T-helper 9 cell (primary cell): Measurements from ENCODE around the gene ITGAX.

ENCODE experiments used
- DNase-seq: peaks from one replicate; pipeline ENCODE4 v3.0.0-alpha.2; 2020

Gene ITGAX

DNA sequence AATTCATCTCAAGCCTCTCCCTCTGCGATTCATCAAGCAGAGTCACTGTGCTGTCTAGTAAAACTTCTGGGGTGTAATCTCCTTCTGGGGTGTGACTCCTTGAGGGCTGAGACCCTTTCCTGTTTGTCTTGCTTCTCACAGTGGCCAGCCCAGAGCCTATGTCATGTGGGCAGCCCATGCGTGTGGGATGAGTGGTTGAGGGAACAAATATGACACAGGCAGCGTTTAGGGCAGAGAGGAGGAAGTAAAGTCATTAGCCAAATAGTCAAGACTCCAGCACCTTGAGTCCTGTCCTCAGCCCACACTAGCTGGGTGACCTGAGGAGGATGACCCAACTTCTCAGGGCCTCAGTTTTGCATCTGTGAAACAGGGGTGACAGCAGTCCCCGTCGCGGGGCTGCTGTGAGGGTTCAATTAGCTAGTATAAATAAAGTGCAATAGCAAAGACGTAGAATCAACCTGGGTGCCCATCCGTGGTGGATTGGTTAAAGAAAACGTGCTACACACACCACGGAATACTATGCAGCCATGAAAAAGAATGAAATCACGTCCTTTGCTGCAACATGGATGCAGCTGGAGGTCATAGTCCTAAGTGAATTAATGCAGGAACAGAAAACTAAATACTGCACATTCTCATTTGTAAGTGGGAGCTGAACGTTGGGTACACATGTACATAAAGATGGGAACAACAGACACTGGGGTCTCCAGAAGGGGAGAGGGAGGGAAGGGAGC is 4.5 kb upstream of the ITGAX start:
- no peak for DNase-seq

DNA sequence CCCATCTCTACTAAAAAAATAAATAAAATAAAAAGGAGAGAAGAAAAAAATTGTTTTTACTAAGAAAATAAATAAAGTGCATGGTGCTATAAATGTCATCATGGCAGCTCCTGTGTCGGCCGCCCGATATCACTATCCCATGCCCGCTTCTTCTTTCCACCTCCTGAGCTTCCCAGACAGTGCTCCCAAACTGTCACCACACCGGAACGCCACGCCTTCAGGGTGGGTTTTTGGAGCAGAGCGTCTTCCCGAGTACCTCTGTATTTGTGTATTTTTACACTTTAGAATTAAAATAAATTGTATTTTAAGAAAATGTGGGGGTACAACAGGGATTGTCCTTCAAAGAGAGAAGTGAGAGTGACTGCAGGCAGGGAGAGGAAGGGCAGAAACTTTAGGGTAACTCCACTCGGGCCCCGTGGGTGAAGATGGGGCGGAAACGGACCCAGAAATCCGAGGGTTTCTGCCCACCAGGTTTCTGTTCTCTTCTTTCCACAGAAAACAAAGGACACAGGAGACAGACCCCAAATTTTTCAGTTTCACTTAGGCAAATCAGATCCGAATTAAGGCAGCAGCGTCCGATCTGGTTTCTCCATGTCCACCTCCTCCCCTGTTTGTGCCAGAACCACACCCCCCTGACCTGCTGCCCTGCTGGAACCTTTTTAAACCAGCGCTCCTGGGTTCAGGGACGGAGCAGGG is 3.6 kb upstream of the ITGAX start:
- DNase-seq: no peak

DNA sequence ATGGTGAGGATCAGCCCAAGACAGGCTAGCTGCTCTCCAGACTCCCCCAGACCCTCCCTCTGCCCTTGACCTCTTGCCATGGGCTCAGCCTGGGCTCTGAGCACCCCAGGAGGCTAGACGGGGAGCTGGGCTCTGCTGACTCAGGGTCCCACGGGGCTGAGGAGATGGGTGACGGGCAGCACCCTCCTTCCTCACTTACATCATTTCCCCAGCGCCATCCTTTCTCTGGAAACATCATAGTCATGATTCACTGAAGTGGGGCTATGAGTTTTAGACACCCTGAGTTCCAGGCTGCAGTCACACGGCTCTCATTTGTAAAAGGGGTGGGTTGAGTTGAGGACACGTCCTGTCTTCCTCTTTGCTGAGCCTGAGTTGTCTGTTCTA is 3.0 kb upstream of the ITGAX start:
- no peak for DNase-seq

GRCh38 chr16:31352376-31353115 is 2.4 kb upstream of the ITGAX start:
- DNase-seq: no peak

GRCh38 chr16:31355431-31356100 is 590 bp downstream of the ITGAX start:
- DNase-seq: no peak

DNA sequence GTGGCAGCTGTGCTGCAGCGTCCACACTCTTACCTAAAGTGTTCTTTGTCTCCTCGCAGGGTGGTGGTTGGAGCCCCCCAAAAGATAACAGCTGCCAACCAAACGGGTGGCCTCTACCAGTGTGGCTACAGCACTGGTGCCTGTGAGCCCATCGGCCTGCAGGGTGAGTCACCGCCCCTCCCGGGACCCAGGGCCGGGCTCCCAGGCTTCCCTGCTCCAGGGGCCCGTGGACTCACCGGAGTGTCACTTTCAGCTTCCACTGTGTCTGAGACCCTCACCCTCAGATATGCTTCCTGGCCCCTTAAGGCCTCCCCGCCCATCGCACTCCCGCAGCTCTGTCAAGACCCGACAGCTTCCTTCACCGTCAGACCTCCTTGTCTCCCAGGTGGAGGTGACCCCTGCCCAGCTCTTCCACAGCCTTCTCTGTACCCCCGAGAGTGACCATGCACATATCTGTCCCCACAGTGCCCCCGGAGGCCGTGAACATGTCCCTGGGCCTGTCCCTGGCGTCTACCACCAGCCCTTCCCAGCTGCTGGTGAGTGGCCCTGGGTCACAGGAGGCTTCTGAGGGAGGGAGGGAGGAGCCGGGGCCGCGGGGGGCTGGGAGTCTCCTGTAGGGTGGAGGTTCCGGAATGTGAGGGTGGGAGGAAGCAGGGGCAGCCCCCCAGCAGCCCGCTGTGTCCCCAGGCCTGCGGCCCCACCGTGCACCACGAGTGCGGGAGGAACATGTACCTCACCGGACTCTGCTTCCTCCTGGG is 1.8 kb downstream of the ITGAX start:
- no peak for DNase-seq

- DNase-seq: no peak
These were observed 2.5 kb downstream of the ITGAX start for GRCh38 chr16:31357324-31358109.

- no peak for DNase-seq
These were observed 5.3 kb downstream of the ITGAX start for GRCh38 chr16:31360251-31360650.

DNA sequence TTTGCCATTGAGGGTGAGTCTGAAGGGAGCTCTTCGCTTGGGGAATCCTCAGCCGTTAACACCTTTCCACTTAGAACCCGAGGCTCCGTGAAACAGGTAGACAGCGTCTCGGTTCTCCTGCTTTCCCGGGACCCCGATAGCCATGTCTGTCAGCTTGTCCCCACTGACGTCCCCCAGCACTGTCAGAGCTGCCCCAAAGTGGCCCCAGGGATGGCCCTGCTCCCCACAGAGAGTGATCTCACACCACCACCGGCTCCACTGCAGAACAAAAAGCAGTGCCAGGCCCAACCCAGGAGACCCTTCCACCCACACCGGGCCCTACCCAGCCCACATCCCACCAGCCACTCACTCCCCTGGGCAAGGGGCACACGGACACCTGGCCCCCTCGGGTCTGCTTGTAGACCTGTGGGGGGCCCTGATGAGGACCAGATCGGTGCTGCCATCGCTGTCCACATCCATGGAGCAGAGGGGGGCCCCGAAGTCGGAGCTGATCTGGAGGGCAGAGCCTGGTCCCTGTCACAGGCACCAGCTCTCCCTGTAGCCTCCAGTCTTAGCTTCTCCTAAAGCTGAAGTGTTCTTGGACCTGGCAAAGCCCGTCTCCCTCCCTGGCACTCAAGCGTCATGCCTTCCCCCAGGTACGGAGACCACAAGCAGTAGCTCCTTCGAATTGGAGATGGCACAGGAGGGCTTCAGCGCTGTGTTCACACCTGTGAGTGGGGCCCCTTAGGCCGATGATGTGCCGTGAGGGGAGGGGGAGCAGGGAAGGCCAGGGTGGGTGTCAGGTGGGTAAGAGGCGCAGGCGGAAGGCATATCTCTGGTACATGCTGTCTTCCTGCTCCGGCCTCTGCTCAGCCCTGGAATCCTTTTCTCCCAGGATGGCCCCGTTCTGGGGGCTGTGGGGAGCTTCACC is 6.5 kb downstream of the ITGAX start:
- no peak for DNase-seq

DNA sequence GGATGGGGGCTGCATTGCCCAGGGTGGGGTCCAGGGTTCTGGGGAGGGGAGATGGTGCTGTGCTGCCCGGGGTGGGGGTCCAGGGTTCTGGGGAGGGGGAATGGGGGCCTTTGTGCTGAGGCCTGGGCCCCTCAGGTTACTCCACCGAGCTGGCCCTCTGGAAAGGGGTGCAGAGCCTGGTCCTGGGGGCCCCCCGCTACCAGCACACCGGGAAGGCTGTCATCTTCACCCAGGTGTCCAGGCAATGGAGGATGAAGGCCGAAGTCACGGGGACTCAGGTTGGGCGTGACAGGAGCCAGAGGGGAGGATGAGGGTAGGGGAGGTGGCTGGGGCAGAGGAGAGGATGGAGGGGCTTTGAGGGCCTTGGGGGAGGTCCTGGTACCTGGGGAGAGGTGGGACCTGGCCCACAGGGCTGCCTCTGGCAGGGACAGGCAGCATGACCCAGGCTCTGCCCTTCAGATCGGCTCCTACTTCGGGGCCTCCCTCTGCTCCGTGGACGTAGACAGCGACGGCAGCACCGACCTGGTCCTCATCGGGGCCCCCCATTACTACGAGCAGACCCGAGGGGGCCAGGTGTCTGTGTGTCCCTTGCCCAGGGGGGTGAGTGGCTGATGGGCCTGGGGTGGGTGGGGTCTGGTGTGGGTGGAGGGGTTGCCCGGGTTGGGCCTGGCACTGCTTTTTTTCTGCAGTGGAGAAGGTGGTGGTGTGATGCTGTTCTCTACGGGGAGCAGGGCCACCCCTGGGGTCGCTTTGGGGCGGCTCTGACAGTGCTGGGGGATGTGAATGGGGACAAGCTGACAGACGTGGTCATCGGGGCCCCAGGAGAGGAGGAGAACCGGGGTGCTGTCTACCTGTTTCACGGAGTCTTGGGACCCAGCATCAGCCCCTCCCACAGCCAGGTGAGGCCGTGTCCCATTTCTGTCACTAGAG is 7.8 kb downstream of the ITGAX start:
- DNase-seq: no peak

DNA sequence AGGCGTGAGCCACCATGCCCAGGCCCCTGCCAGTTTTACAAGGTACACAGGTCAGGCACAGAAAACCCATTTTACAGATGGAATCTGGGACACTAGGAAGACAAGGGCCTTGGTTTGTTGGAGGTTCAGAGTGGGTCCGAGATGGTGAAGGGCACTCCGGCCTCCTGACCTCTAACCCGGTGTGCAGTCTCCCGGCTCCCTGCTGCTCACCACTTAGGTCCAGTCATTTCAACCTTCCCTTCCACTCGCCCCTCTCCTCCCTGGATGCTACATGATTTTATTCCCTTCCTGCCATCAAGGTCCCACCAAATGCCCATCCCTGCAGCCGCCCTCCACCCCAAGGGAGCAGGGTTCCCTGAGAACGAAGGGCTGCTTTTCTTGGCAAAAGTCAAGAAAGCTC is 8.7 kb downstream of the ITGAX start:
- no peak for DNase-seq

DNA sequence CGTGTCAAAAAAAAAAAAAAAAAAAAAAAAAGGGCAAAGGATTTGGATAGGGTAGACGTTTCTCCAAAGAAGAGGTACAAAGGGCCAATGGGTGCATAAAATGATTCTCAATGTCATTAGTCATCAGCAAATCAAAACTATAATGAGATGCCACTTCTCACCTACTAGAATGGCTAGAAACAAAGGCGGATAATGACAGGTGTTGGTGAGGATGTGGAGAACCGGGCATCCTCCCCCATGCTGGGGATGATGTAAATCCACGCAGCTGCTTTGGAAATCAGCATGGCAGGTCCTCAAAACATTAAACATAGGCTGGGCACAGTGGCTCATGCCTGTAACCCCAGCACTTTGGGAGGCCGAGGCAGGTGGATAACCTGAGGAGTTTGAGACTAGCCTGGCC is 9.4 kb downstream of the ITGAX start:
- DNase-seq: no peak

GRCh38 chr16:31365131-31365865 is 10.3 kb downstream of the ITGAX start:
- no peak for DNase-seq

DNA sequence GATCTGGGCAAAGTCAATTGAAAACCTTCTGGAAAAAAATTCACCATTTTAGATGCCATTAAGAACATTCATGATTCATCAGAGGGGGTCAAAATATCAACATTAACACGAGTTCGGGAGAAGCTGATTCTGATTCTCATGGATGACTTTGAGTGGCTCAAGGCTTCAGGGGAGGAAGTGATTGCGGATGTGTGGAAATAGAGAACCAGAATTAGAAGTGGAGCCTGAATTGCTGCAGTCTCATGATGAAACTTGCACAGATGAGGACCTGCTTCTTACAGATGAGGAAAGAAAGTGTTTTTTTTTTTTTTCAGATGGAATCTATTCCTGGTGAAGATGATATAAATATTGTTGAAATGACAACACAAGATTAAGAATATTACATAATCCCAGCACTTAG is 12.9 kb downstream of the ITGAX start:
- no peak for DNase-seq

DNA sequence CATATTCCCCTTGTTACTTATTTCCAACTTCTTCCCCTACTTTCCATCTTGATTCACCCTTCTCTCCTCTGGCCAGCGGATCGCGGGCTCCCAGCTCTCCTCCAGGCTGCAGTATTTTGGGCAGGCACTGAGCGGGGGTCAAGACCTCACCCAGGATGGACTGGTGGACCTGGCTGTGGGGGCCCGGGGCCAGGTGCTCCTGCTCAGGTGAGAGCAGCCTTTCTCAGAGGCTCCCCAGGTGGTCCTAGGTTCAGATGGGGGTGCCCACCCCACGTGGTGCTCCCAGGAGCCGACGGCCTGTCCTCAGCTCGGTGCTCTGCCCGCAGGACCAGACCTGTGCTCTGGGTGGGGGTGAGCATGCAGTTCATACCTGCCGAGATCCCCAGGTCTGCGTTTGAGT is 16.0 kb downstream of the ITGAX start:
- no peak for DNase-seq

- DNase-seq: no peak
These were observed 16.9 kb downstream of the ITGAX start for GRCh38 chr16:31371619-31372484.

- no peak for DNase-seq
These were observed 18.3 kb downstream of the ITGAX start for GRCh38 chr16:31373235-31373634.

DNA sequence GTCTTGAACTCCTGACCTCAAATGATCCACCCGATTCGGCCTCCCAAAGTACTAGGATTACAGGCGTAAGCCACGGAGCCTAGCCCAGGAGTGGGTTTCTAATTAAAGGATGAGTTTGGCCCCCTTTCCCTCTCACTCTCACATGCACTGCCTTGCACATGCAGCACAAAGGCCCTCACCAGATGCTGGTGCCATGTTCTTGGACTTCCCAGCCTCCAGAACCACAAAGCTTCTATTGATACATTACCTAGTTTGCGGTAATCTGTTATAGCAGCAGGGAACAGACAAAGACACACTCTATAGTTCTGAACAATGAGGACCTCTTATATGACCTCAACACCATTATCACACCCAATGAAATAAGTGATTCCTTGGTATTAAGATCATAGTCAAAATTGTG is 20.3 kb downstream of the ITGAX start:
- no peak for DNase-seq
